Right lung (tissue), 5 donors: ENCODE results near the gene SCN10A. TPM values are rescaled to one million over a fixed set of nuclear protein-coding genes. Genes with fewer than 3 reads are reported as not detected.

Source experiments
- DNase-seq, 2 donors: peaks; one replicate each; pipeline ENCODE4 v3.0.0-alpha.2; 2013
- polyA plus RNA-seq, 5 donors: library from polyadenylated mRNA; unstranded; fragments of 120-200 nt; gene quantifications; one replicate each; pipeline versions ENCODE4 v1.2.1 to v1.2.3, GENCODE V29; 2013; ENCODE audit warnings: inconsistent platforms in 1 of 5, low replicate concordance in 1 of 5; ENCODE audit not compliant: insufficient read length in 5 of 5, insufficient read depth in 1 of 5

SCN10A gene
- polyA plus RNA-seq, 5 donors: not detected

GRCh38 chr3:38773528-38773927 is 42.5 kb downstream of the SCN10A start:
- no peak for DNase-seq

GRCh38 chr3:38763569-38763968 is 52.4 kb downstream of the SCN10A start:
- DNase-seq: no peak

- no peak for DNase-seq
Observed at GRCh38 chr3:38758557-38758956, 57.5 kb downstream of the SCN10A start.

GRCh38 chr3:38757721-38758120 is 58.3 kb downstream of the SCN10A start:
- DNase-seq: no peak

GRCh38 chr3:38756892-38757291 is 59.1 kb downstream of the SCN10A start:
- DNase-seq: no peak

GRCh38 chr3:38755130-38755529 is 60.9 kb downstream of the SCN10A start:
- no peak for DNase-seq

GRCh38 chr3:38746641-38747040 is 69.4 kb downstream of the SCN10A start:
- no peak for DNase-seq

GRCh38 chr3:38743043-38743442 is 73.0 kb downstream of the SCN10A start:
- DNase-seq: no peak

- no peak for DNase-seq
Observed at GRCh38 chr3:38742550-38742949, 73.5 kb downstream of the SCN10A start.

- no peak for DNase-seq
Observed at GRCh38 chr3:38740537-38740936, 75.5 kb downstream of the SCN10A start.

- no peak for DNase-seq
Observed at GRCh38 chr3:38739931-38740330, 76.1 kb downstream of the SCN10A start.

GRCh38 chr3:38739396-38739689 is 76.7 kb downstream of the SCN10A start:
- DNase-seq: no peak

- no peak for DNase-seq
Observed at GRCh38 chr3:38738630-38739395, 77.2 kb downstream of the SCN10A start.

GRCh38 chr3:38731522-38731921 is 84.5 kb downstream of the SCN10A start:
- DNase-seq: no peak

- no peak for DNase-seq
Observed at GRCh38 chr3:38730281-38730680, 85.7 kb downstream of the SCN10A start.

- no peak for DNase-seq
Observed at GRCh38 chr3:38728008-38728407, 88.0 kb downstream of the SCN10A start.

GRCh38 chr3:38726751-38727150 is 89.3 kb downstream of the SCN10A start:
- no peak for DNase-seq

- DNase-seq: no peak
Observed at GRCh38 chr3:38725726-38726419, 90.1 kb downstream of the SCN10A start.

- no peak for DNase-seq
Observed at GRCh38 chr3:38724392-38724736, 91.7 kb downstream of the SCN10A start.

- DNase-seq: no peak
Observed at GRCh38 chr3:38723569-38724391, 92.2 kb downstream of the SCN10A start.

- no peak for DNase-seq
Observed at GRCh38 chr3:38722781-38723568, 93.0 kb downstream of the SCN10A start.

- DNase-seq: no peak
Observed at GRCh38 chr3:38721207-38721772, 94.7 kb downstream of the SCN10A start.
